Stimulated activated CD8-positive, alpha-beta memory T cell treated with anti-CD3 and anti-CD28 coated beads, Interleukin-2, amount 100 ng/mL, for 1 hour (primary cell): ENCODE results near the gene STARD8.
"Not testable (repeated sequence)": the region's sequence is repeated elsewhere in the genome, so short reads cannot be mapped to it uniquely, and the experiment has no call there.

Source experiments
- DNase-seq, 2 donors: peaks; one replicate each; pipeline ENCODE4 v3.0.0-alpha.2; 2020; ENCODE audit warnings: low read depth in 2 of 2

The STARD8 gene

GRCh38 chrX:68647156-68647957 is at the start of gene STARD8:
Gene STARD8 (plus strand): TSS chrX:68647666. CDS start chrX:68647883, 217 bp downstream.
- no peak for DNase-seq

DNA sequence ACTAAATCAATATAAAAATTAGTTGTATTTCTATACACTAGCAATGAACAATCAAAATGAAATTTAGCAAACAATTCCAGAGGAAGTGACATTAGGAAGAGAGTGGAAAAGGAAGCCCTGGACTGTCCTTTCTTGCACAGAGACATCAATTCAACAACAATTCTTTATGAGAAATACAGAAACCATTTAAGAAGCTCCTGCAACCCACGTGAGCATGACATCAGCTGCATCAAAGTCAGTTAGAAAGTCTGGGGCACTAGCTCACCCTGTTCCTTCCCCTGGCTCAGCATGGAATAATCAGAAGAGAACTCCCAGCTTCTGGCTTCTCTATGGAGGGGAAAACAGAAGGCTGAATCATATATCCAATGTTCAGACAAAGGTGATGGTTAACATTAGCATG is 48.6 kb upstream of the STARD8 start:
- no peak for DNase-seq

DNA sequence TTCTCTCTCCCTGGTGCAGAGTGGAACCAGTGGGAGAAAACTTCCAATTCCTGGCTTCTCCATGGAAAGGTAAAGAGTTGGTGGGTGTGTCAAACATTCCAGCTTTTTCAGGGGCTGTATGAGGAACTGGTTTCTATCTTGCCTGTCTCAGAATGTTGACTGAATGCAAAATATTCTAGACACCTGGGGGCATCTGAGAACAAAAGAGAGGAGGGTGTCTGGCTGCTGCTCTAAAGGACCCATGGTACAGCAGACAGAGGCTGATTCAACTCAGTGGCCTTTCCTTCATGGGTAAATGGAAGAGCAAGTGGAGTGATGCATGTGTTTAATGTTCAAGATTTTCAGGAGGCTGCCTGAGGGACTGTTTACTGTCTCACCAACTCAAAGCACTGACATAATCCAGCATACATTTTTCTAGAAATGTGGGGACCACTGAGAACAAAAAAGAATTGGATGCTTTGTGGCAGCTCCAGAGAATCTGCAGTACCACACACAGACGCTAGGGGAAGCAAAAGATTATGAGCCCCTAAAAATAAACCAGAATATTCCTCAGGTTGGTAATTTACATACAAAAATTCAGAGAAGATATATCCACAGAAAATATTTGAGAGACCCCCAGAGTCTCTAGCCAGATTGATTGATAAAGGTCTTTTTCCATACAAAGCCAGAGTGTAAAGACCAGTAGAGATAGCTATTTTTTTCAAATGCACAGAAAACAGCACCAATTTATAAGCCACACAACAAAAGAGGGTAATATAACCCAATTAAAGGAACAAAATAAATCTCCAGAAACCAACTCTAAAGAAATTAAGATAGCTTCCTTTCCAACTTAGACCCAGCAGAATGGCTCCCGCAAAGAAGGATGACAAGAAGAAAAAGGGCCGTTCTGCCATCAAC is 48.0 kb upstream of the STARD8 start:
- DNase-seq, result no peak

GRCh38 chrX:68604216-68604615 is 43.2 kb upstream of the STARD8 start:
- not testable (repeated sequence) for DNase-seq

DNA sequence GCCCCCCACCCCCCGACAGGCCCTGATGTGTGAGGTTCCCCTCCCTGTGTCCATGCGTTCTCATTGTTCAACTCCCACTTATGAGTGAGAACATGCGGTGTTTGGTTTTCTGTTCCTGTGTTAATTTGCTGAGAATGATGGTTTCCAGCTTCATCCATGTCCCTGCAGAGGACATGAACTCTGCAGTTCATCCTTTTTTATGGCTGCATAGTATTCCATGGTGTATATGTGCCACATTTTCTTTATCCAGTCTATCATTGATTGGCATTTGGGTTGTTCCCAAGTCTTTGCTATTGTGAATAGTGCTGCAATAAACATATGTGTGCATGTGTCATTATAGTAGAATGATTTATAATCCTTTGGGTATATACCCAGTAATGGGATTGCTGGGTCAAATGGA is 32.7 kb upstream of the STARD8 start:
- not testable (repeated sequence) for DNase-seq

GRCh38 chrX:68627986-68628385 is 19.5 kb upstream of the STARD8 start:
- DNase-seq, result no peak

- not testable (repeated sequence) for DNase-seq
Observed at GRCh38 chrX:68629936-68630335, 17.5 kb upstream of the STARD8 start.

GRCh38 chrX:68631336-68631735 is 16.1 kb upstream of the STARD8 start:
- no peak for DNase-seq

DNA sequence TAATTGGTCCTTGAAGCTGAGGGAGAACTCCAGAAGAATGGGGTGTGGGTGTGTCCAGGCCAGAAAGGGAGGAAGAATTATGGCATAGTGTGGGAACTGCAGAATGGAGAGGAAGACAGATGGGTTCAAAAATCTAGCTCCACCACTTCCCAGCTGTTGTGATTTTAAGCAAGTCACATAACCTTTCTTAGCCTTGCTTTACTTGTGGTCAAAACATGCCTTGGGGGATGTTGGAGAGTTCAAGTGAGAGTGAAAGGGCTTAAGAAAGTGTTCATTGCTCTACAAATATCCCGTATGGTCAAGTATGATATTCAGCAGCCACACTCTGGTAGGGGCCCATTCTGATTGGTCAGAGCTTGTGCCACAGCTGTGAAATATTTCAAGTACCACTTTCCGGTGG is 15.0 kb upstream of the STARD8 start:
- no peak for DNase-seq

GRCh38 chrX:68633981-68634380 is 13.5 kb upstream of the STARD8 start:
- DNase-seq, result no peak

DNA sequence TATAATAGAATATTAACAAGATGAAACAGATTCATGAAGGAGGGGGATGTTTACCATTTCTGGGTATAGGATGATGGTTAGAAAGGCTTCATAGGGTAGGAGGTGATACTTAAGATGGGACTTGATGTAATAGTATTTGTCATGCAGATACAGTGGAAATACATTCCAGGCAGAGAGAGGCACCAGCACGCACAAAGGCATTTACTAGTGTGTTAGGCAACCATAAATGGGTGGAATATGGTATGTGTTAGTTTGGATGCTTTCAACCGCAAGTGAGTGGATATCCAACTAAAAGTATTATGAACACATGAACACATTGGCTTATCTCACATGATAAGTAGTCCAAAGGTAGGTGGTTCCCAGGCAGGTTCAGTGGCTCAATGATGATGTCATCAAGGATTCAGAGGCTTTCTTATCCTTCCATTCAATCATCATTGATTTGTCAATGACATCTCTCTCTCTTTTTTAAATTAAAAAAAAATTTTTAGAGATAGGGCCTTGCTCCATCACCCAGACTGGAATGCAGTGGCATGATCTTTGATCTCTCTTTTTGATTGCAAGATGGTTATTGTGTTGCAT is 12.7 kb upstream of the STARD8 start:
- no peak for DNase-seq

DNA sequence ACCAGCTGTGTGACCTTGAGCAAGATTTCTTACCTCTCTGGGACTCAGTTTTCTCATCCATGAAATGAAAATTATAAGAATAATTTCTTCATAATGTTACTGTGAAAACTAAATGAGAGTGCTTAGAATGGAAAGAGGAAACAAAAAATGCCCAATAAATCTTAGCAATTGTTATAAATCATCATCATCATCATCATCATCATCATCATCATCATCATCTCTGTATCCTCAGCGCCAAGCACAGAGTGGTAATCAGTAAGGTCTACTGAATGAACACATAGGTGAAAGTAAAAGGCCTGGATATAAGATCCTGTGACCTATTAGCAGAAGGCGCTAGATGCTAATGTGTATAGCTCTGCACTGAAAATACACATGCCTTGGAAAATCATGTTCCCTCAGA is 6.8 kb upstream of the STARD8 start:
- DNase-seq, result no peak

GRCh38 chrX:68644861-68645260 is 2.6 kb upstream of the STARD8 start:
- no peak for DNase-seq

- no peak for DNase-seq
Observed at GRCh38 chrX:68646421-68646820, 1.0 kb upstream of the STARD8 start.

DNA sequence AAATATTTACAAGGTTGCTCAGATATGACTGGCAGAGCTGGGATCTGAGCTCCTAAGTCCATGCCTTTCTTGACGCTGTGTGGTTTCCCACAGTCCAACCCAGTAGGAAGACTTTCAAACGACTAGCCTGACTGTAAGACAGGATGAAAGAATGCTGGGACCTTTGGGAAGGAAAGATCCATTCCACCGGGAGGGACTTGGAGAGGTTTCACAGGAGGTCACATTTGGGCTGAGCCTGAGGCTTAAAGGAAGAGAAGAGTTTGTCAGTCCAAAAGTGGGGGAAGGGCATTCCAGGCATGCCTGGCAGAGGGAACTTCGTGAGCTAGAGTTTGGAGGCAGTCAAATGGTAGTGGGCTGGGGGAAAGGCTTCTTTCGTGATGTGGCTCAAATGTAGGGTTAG is 1.5 kb downstream of the STARD8 start:
- no peak for DNase-seq

GRCh38 chrX:68650491-68650890 is 3.0 kb downstream of the STARD8 start:
- no peak for DNase-seq

DNA sequence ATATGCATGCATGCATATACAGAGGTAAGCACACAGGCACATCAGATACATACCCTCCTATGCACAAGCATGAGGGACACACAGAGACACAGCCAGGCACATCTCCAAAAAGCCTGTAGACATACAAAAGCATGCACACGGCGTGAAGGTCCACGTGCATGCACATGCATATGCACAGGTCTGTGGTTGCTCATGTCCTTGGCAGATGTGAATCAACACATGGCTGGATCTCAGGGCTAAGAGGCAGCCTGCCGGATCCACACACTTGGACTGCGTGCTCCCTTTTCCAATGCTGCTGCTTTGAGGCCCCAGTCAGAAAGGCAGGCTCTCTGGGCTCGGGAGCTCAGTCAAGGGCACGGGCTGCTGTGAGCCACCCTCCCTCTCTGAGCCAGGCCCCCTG is 3.6 kb downstream of the STARD8 start:
- DNase-seq, result no peak

DNA sequence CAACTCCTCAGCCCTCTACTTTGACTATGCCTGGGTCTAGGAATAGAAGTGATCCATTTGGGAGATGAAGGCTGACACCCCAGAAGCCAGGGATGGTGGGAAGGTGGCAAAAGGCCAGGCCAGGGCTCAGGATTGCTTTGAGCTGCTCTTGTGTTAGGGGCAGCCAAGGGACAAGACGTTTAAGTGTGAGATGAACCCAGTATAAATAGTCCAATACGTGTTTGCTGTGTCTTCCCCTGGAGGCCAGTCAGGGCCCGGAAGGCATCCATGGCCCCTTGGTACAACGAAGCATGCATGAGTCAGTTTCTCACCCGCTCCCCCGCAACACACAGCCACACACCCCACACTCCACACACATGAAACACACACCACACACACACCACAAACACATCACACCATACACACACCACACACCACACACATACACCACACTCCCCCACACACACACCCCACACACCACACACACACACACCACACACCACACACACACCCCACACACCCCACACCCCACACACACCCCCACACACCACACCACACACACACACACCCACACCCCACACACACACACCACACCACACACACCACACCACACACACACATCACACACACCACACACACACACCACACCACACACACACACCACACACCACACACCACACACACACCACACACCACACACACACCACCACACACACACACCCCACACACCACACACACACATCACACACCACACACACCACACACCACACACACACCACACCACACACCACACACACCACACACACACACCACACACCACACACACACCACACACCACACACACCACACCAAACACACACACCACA is 5.1 kb downstream of the STARD8 start:
- DNase-seq, result no peak

- DNase-seq, result no peak
Observed at GRCh38 chrX:68654693-68655092, 7.2 kb downstream of the STARD8 start.

DNA sequence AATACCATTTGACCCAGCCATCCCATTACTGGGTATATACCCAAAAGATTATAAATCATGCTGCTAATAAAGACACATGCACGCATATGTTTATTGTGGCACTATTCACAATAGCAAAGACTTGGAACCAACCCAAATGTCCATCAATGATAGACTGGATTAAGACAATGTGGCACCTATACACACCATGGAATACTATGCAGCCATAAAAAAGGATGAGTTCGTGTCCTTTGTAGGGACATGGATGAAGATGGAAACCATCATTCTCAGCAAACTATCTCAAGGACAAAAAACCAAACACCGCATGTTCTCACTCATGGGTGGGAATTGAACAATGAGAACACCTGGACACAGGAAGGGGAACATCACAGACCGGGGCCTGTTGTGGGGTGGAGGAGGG is 9.0 kb downstream of the STARD8 start:
- not testable (repeated sequence) for DNase-seq

DNA sequence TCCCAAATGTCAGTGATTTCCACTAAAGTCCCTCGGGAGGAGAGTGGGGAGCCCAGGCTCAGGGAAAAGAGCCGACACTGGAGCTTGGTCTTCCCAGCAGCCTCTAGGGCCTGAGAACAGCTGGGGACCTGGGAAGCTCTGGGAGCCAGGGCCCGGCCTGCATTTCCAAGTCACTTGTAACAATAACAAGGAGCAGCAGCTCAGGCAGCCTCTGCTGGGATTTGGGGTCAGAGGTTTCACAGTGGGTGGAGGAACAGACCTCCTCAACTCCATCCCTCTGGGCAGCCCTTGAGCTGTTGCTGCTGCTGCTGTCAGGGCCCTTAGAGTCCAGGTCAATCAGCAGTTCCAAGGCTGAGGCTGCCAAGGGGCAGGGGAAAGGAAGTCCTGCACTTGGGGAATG is 11.1 kb downstream of the STARD8 start:
- DNase-seq, result no peak

- no peak for DNase-seq
Observed at GRCh38 chrX:68659385-68659784, 11.9 kb downstream of the STARD8 start.
